ENCODE measurements around the gene FREM2. TPM values are rescaled to one million over a fixed set of nuclear protein-coding genes. Genes with fewer than 3 reads are reported as not detected.

FREM2 gene
- total RNA-seq, 3 donors from 2014 or later = 0.33 to 0.96 (median 0.59) TPM

DNA sequence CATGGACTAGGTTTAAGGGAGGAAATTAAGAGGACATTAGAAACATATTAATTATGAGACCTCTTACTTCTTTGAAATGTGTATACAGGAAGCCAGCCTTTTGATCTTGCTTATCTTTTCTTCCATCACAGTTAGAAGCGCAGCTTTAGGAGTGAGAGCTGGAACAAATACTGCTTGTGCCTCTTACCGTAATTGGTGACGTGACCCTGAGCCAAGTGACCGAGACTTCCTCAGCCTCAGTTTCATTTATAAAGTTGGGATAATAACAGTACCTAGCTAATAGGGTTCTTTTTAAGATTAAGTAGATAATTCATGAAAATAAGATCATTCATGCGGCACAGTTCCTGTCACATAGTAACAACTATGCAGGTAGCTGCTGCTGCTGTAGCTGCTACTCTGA is 18.5 kb downstream of the FREM2 start:
- Histone ChIP-seq H3K27me3 (no peaks in the 10 kb centered on the region), H3K4me3 (peak overlapping the region in 1 of 3 donors; percentile 7), H3K27ac (no peak overlapping the region), H3K4me1 (no peaks in the 10 kb centered on the region), H3K36me3 (no peaks in the 10 kb centered on the region), H3K9me3 (no peaks in the 10 kb centered on the region)
- no peak for DNase-seq (ENCODE audit: low spot score in 2 of 2)
- intact Hi-C loops (cut with DNase I; ENCODE audit: low total_unique reads) = no loop called here
- TF ChIP-seq POLR2AphosphoS5 (IDR thresholded peaks at IDR 0.05) (no peak), POLR2A (IDR thresholded peaks at IDR 0.05) (no peak), CTCF (IDR thresholded peaks at IDR 0.05) (no peak)

DNA sequence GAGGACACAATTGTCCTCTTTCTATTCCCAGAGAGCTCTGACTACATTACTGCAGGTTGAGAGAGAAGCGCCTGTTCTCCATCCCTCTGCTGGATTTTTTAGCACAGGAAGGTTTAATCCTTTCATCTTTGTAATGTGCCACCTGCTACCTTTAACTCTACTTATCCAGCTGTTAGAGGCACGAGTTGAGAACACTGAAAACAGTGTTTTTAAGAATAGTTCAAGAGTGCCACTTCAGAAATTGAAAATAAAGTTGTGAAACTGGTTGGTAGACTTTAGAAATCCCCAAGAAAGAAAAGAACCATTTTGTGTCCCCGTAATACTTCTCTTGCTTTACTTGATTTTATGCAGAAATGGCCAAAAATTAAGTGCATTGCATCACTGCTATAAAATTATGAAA is 20.6 kb downstream of the FREM2 start:
- no peak overlapping the region for H3K4me3 ChIP-seq
- H3K27me3 ChIP-seq = no peaks in the 10 kb centered on the region
- H3K4me1 ChIP-seq = no peaks in the 10 kb centered on the region
- intact Hi-C loops (cut with DNase I; ENCODE audit: low total_unique reads) = no loop called here
- no peaks in the 10 kb centered on the region for H3K36me3 ChIP-seq
- H3K27ac ChIP-seq = no peak overlapping the region
- TF ChIP-seq CTCF (IDR thresholded peaks at IDR 0.05) (no peak), POLR2A (IDR thresholded peaks at IDR 0.05) (no peak), POLR2AphosphoS5 (IDR thresholded peaks at IDR 0.05) (no peak)
- H3K9me3 ChIP-seq = no peaks in the 10 kb centered on the region
- DNase-seq (ENCODE audit: low spot score in 2 of 2) = no peak

DNA sequence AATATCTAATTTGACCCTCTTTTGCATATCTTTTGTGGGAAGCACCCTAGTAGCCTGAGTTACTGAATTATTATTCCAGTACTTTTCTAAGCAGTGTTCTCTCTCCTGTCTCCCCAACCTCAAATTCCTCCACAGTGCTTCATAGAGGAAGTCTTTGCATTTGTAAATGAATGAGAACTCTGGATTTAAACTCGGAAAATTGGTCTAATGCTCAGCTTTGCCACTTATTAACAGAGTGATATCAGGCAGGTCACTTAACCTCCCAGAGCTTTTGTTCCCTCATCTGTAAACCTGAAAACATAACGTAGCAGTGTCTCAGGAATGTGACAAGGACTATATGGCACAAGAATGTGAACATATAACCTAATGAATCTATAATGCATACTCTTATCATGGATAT is 26.2 kb downstream of the FREM2 start:
- H3K9me3 ChIP-seq = no peaks in the 10 kb centered on the region
- H3K4me3 ChIP-seq = no peak overlapping the region
- no peak for TF ChIP-seq CTCF (IDR thresholded peaks at IDR 0.05)
- no peaks in the 10 kb centered on the region for H3K4me1 ChIP-seq
- no peak for DNase-seq (ENCODE audit: low spot score in 2 of 2)
- intact Hi-C loops (cut with DNase I; ENCODE audit: low total_unique reads) = no loop called here
- no peaks in the 10 kb centered on the region for H3K27me3 ChIP-seq
- H3K27ac ChIP-seq = no peak overlapping the region
- H3K36me3 ChIP-seq = no peaks in the 10 kb centered on the region

DNA sequence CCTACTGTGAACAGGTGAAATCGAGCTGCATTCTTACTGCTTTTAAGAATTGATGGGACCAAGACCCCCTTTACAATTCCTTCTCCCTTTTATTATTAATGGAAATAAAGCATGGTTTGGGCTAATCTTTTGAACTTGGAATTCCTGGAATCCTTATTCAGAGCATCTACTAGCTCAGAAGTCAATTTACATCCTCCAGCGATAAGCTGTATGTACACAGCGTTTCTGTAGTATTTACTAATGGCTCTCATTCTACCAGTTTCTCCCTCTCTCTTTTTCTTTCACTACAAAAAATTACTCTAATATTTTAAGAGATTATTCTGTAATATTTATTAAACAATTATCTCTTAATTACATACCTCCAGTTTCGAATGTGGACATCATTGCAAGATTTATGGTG is 31.5 kb downstream of the FREM2 start:
- no peak for DNase-seq (ENCODE audit: low spot score in 2 of 2)
- H3K9me3 ChIP-seq = no peaks in the 10 kb centered on the region
- no peak overlapping the region for H3K27ac ChIP-seq
- no peaks in the 10 kb centered on the region for H3K4me1 ChIP-seq
- H3K4me3 ChIP-seq = no peak overlapping the region
- no peaks in the 10 kb centered on the region for H3K36me3 ChIP-seq
- H3K27me3 ChIP-seq = no peaks in the 10 kb centered on the region
- intact Hi-C loops (cut with DNase I; ENCODE audit: low total_unique reads) = no loop called here
- TF ChIP-seq POLR2AphosphoS5 (IDR thresholded peaks at IDR 0.05) (no peak), POLR2A (IDR thresholded peaks at IDR 0.05) (no peak), CTCF (IDR thresholded peaks at IDR 0.05) (no peak)

DNA sequence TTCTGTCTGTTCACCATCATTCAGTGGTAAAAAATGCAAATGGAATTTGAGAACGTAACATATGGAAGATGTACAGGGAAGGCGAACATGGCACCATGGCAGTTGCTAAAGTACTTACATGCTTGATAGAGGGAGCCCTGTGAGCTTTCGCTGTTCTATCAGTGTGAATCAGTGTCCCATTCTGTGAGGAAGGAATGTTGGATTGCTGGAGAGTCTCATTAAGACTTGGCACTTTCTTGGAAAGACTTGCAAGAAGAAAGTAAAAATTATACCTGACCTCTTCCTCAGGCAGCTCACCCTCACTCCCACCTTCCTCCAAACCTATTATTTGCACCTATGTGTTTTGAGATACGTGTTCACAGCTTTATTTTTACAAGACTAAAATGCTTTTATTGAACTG is 43.5 kb downstream of the FREM2 start:
- H3K27ac ChIP-seq = no peak overlapping the region

More for the DNA sequence above, 43.5 kb downstream of the FREM2 start:
- intact Hi-C loops (cut with DNase I; ENCODE audit: low total_unique reads) = no loop called here
- no peaks in the 10 kb centered on the region for H3K36me3 ChIP-seq
- TF ChIP-seq POLR2A (IDR thresholded peaks at IDR 0.05) (no peak), CTCF (IDR thresholded peaks at IDR 0.05) (no peak), POLR2AphosphoS5 (IDR thresholded peaks at IDR 0.05) (no peak)
- no peaks in the 10 kb centered on the region for H3K27me3 ChIP-seq
- DNase-seq (ENCODE audit: low spot score in 2 of 2) = no peak
- H3K4me3 ChIP-seq = no peak overlapping the region
- H3K9me3 ChIP-seq = no peaks in the 10 kb centered on the region
- no peaks in the 10 kb centered on the region for H3K4me1 ChIP-seq

All from breast epithelium (tissue), 4 donors.